ENCODE measurements around the gene GBA2.

The GBA2 gene

DNA sequence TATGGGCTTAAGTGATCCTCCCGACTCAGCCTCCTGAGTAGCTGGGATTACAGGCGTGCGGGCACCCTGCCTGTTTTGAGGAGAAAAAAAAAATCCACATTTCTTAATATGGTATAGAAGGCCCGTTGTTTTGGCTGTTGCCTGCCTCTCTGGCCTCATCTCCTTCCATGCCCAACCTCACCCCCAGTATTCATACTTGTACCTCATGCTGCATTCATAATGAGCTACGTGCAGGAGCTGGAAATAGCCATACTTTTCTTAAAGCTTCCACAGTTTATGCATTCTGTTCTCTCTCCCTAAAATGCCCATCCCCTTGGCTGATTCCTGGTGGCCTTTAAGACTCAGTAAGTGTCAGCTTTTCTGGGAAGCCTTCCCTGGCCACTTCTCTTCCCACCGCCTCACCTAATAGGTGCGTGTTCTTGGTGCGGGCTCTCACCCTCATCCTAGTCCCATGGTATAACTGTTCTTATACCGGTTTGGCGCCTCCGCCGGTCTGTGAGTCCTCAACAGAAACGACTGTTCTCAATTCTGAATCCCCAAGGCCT is 57.2 kb downstream of the GBA2 start:
- no peak for DNase-seq (ENCODE audit: low read depth in 2 of 2)

DNA sequence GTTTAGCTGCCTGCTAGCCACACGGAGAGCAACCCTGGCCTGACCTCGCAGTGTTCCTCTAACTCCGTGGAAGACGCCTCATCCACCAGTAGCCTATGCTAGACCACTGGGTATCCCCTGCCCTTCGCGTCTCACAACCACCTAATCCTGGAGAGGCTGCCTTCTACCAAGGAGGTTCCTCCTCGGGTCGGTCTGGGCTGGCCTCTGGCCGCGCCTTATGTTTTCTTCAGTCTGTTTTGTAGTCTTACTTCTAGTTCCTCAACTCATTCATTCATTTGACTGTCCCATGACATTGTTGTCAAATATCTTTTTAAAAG is 57.7 kb downstream of the GBA2 start:
- no peak for DNase-seq (ENCODE audit: low read depth in 2 of 2)

GRCh38 chr9:35690614-35691333 is 58.3 kb downstream of the GBA2 start:
- peak; percentile 85 to 86 for DNase-seq (ENCODE audit: low read depth in 2 of 2)

GRCh38 chr9:35690294-35690613 is 58.8 kb downstream of the GBA2 start:
- no peak for DNase-seq (ENCODE audit: low read depth in 2 of 2)

- peak; percentile 86 for DNase-seq (ENCODE audit: low read depth in 2 of 2)
These were observed 59.3 kb downstream of the GBA2 start, which contains the start of gene TPM2 for GRCh38 chr9:35689542-35690293. Gene TPM2, minus strand, starts transcription at chr9:35689925. Its CDS starts 108 bp downstream, at chr9:35689817.

GRCh38 chr9:35688558-35689541 is 60.2 kb downstream of the GBA2 start:
- peak; percentile 71 to 75 for DNase-seq (ENCODE audit: low read depth in 2 of 2)

- no peak for DNase-seq (ENCODE audit: low read depth in 2 of 2)
These were observed 61.0 kb downstream of the GBA2 start for GRCh38 chr9:35687972-35688557.

GRCh38 chr9:35687306-35687705 is 61.7 kb downstream of the GBA2 start:
- no peak for DNase-seq (ENCODE audit: low read depth in 2 of 2)
